Fibroblast of lung (primary cell): ENCODE results near the gene TASP1. TPM values are rescaled to one million over a fixed set of nuclear protein-coding genes. Genes with fewer than 3 reads are reported as not detected.

Source experiments
- DNase-seq, 2 donors: peaks; one replicate each; pipeline versions ENCODE4 v3.0.0 to v3.0.0-alpha.2; 2010; ENCODE audit warnings: low read depth in 2 of 2
- H2AFZ ChIP-seq: 2 replicates; pipeline ENCODE4 v1.5.1; 2012; ENCODE audit warnings: low read length, control low read depth, inconsistent platforms
- H3K27ac ChIP-seq: 2 replicates; pipeline ENCODE4 v1.5.1; 2011; ENCODE audit warnings: low read length, control low read depth; ENCODE audit not compliant: insufficient read depth
- H3K27me3 ChIP-seq: 2 replicates; pipeline ENCODE4 v1.5.1; 2011; ENCODE audit warnings: mild to moderate bottlenecking, low read length; ENCODE audit not compliant: control insufficient read depth, insufficient read depth
- H3K36me3 ChIP-seq: 2 replicates; pipeline ENCODE4 v1.5.1; 2011; ENCODE audit warnings: low read length; ENCODE audit not compliant: control insufficient read depth, insufficient read depth
- H3K4me1 ChIP-seq: 2 replicates; pipeline ENCODE4 v1.5.1; 2011; ENCODE audit warnings: low read length; ENCODE audit not compliant: control insufficient read depth, insufficient read depth; ENCODE audit errors: extremely low read depth
- H3K4me2 ChIP-seq: 2 replicates; pipeline ENCODE4 v1.5.1; 2011; ENCODE audit warnings: low read length, control low read depth; ENCODE audit not compliant: insufficient read depth; ENCODE audit errors: extremely low read depth
- H3K4me3 ChIP-seq, 4 experiments: fragments of 200-600 bp in 1 of 4; sonication (generic) in 1 of 4; replicated peaks in 1 of 4; 2 replicates each; pipeline ENCODE4 v1.5.1; 2011 to 2016; ENCODE audit warnings: low read length in 4 of 4, low read depth in 3 of 4, mild to moderate bottlenecking in 3 of 4, control low read depth in 2 of 4, inconsistent platforms in 1 of 4, mixed read lengths in 1 of 4; ENCODE audit not compliant: insufficient read depth in 1 of 4; ENCODE audit errors: control extremely low read depth in 1 of 4
- H3K79me2 ChIP-seq: 2 replicates; pipeline ENCODE4 v1.5.1; 2012; ENCODE audit warnings: mild to moderate bottlenecking, low read length, inconsistent platforms; ENCODE audit not compliant: control insufficient read depth, insufficient read depth
- H3K9ac ChIP-seq: 2 replicates; pipeline ENCODE4 v1.5.1; 2011; ENCODE audit warnings: mild to moderate bottlenecking, low read length, control low read depth; ENCODE audit not compliant: insufficient read depth
- H3K9me3 ChIP-seq: 2 replicates; pipeline ENCODE4 v1.5.1; 2012; ENCODE audit warnings: low read depth, low read length; ENCODE audit not compliant: control insufficient read depth, insufficient read depth
- H4K20me1 ChIP-seq: 2 replicates; pipeline ENCODE4 v1.5.1; 2011; ENCODE audit warnings: low read length; ENCODE audit not compliant: control insufficient read depth, insufficient read depth; ENCODE audit errors: extremely low read depth
- EZH2 ChIP-seq: IDR thresholded peaks from 2 replicates; pipeline ENCODE4 v1.5.1; 2012; ENCODE audit warnings: low read length, control low read depth, mild to moderate bottlenecking; ENCODE audit errors: missing control alignments
- polyA plus RNA-seq, 2 donors: library from polyadenylated mRNA; depleted of rRNA in 1 of 2; stranded (reverse) in 1 of 2; unstranded in 1 of 2; fragments of >200 nt; gene quantifications; 2 replicates each; pipeline ENCODE4 v1.2.1, GENCODE V29; 2011 to 2012; ENCODE audit warnings: missing spikeins in 1 of 2
- total RNA-seq: library from RNA; depleted of rRNA; stranded (reverse); fragments of >200 nt; gene quantifications from 2 replicates; pipeline ENCODE4 v1.2.1, GENCODE V29; 2014
- TF ChIP-seq, protein P1 (sequence below), 2 donors: IDR thresholded peaks in 1 of 2; conservative IDR thresholded peaks in 1 of 2; 1 replicate in 1 of 2; 2 replicates in 1 of 2; pipeline ENCODE4 v1.5.1; 2011 to 2012; ENCODE audit warnings: low read length in 2 of 2, control low read depth in 1 of 2, inconsistent platforms in 1 of 2, low read depth in 1 of 2, mild to moderate bottlenecking in 1 of 2

The TASP1 gene
- total and polyA plus RNA-seq, 2 donors (not counting 1 experiment from before 2014, with no cell fraction given) = 6.3 to 13.6 TPM

DNA sequence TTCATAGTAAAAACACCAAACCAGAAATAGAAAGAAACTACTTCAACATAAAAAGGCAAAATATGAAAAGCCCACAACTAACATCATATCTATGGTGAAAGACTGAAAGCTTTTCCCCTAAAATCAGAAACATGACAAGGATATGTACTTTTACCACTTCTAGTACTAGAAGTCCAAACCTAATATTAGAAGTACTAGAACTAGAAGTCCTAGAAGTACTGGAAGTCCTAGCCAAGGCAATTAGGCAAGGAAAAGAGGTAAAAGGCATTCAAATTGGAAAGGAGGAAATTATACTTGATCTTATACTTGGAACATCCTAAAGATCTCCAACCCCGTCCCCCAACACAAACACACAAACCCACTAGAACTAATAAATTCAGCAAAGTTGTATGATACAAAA lies 74.9 kb downstream of the TASP1 start:
- H3K4me3 ChIP-seq = no peak overlapping the region
- H4K20me1 ChIP-seq = no peaks in the 10 kb centered on the region
- no peak for DNase-seq
- H3K4me2 ChIP-seq = no peak overlapping the region
- no peaks in the 10 kb centered on the region for H3K4me1 ChIP-seq
- H3K27me3 ChIP-seq = no peaks in the 10 kb centered on the region
- H3K79me2 ChIP-seq = no peaks in the 10 kb centered on the region
- no peaks in the 10 kb centered on the region for H3K9me3 ChIP-seq
- no peak overlapping the region for H3K27ac ChIP-seq
- H3K36me3 ChIP-seq = no peaks in the 10 kb centered on the region
- no peak overlapping the region for H3K9ac ChIP-seq
- no peak overlapping the region for H2AFZ ChIP-seq
- no peak for TF ChIP-seq EZH2
- TF ChIP-seq, protein P1, sequence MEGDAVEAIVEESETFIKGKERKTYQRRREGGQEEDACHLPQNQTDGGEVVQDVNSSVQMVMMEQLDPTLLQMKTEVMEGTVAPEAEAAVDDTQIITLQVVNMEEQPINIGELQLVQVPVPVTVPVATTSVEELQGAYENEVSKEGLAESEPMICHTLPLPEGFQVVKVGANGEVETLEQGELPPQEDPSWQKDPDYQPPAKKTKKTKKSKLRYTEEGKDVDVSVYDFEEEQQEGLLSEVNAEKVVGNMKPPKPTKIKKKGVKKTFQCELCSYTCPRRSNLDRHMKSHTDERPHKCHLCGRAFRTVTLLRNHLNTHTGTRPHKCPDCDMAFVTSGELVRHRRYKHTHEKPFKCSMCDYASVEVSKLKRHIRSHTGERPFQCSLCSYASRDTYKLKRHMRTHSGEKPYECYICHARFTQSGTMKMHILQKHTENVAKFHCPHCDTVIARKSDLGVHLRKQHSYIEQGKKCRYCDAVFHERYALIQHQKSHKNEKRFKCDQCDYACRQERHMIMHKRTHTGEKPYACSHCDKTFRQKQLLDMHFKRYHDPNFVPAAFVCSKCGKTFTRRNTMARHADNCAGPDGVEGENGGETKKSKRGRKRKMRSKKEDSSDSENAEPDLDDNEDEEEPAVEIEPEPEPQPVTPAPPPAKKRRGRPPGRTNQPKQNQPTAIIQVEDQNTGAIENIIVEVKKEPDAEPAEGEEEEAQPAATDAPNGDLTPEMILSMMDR (conservative IDR thresholded peaks at IDR 0.05 in 1 of 2, IDR thresholded peaks at IDR 0.05 in 1 of 2; ENCODE audit: low read depth in 1 of 2, low read length in 2 of 2) = no peak

DNA sequence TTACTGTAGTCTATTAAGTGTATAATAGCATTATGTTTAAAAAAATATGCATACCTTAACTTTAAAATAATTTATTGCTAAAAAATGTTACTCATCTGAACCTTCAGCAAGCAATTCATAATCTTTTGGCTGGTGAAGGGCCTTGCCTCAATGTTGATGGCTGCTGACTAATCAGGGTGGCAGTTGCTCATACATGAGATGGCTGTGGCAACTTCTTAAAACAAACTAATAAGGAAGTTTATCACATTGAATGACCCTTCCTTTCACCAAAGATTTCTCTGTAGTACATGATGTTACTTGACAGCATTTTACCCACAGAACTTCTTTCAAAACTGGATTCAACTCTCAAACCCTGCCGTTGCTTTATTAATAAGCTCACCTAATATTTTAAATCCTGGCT lies 84.0 kb downstream of the TASP1 start:
- Histone ChIP-seq H3K27ac (no peak overlapping the region), H3K9me3 (no peaks in the 10 kb centered on the region), H3K36me3 (no peaks in the 10 kb centered on the region), H3K4me3 (no peak overlapping the region), H3K4me2 (no peak overlapping the region), H3K9ac (no peak overlapping the region), H4K20me1 (no peaks in the 10 kb centered on the region), H3K27me3 (no peaks in the 10 kb centered on the region), H3K79me2 (no peaks in the 10 kb centered on the region), H2AFZ (no peak overlapping the region), H3K4me1 (no peaks in the 10 kb centered on the region)
- no peak for TF ChIP-seq EZH2
- TF ChIP-seq, protein P1 (conservative IDR thresholded peaks at IDR 0.05 in 1 of 2, IDR thresholded peaks at IDR 0.05 in 1 of 2; ENCODE audit: low read depth in 1 of 2, low read length in 2 of 2) = no peak
- DNase-seq = peak; percentile 34 to 64

GRCh38 chr20:13554076-13554475 lies 84.7 kb downstream of the TASP1 start:
- Histone ChIP-seq H3K4me2 (no peak overlapping the region), H3K27me3 (no peaks in the 10 kb centered on the region), H3K9ac (no peak overlapping the region), H3K36me3 (no peaks in the 10 kb centered on the region), H3K4me1 (no peaks in the 10 kb centered on the region), H4K20me1 (no peaks in the 10 kb centered on the region), H2AFZ (no peak overlapping the region), H3K27ac (no peak overlapping the region), H3K4me3 (no peak overlapping the region), H3K9me3 (no peaks in the 10 kb centered on the region), H3K79me2 (no peaks in the 10 kb centered on the region)
- no peak for TF ChIP-seq EZH2
- TF ChIP-seq, protein P1 (conservative IDR thresholded peaks at IDR 0.05 in 1 of 2, IDR thresholded peaks at IDR 0.05 in 1 of 2; ENCODE audit: low read depth in 1 of 2, low read length in 2 of 2) = no peak
- DNase-seq = peak in 1 of 2 donors; percentile 77
